ENCODE results near the gene ATXN1.

- TF ChIP-seq, protein P1, sequence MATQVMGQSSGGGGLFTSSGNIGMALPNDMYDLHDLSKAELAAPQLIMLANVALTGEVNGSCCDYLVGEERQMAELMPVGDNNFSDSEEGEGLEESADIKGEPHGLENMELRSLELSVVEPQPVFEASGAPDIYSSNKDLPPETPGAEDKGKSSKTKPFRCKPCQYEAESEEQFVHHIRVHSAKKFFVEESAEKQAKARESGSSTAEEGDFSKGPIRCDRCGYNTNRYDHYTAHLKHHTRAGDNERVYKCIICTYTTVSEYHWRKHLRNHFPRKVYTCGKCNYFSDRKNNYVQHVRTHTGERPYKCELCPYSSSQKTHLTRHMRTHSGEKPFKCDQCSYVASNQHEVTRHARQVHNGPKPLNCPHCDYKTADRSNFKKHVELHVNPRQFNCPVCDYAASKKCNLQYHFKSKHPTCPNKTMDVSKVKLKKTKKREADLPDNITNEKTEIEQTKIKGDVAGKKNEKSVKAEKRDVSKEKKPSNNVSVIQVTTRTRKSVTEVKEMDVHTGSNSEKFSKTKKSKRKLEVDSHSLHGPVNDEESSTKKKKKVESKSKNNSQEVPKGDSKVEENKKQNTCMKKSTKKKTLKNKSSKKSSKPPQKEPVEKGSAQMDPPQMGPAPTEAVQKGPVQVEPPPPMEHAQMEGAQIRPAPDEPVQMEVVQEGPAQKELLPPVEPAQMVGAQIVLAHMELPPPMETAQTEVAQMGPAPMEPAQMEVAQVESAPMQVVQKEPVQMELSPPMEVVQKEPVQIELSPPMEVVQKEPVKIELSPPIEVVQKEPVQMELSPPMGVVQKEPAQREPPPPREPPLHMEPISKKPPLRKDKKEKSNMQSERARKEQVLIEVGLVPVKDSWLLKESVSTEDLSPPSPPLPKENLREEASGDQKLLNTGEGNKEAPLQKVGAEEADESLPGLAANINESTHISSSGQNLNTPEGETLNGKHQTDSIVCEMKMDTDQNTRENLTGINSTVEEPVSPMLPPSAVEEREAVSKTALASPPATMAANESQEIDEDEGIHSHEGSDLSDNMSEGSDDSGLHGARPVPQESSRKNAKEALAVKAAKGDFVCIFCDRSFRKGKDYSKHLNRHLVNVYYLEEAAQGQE (IDR thresholded peaks at IDR 0.05): no peak
- TF ChIP-seq, protein P2, sequence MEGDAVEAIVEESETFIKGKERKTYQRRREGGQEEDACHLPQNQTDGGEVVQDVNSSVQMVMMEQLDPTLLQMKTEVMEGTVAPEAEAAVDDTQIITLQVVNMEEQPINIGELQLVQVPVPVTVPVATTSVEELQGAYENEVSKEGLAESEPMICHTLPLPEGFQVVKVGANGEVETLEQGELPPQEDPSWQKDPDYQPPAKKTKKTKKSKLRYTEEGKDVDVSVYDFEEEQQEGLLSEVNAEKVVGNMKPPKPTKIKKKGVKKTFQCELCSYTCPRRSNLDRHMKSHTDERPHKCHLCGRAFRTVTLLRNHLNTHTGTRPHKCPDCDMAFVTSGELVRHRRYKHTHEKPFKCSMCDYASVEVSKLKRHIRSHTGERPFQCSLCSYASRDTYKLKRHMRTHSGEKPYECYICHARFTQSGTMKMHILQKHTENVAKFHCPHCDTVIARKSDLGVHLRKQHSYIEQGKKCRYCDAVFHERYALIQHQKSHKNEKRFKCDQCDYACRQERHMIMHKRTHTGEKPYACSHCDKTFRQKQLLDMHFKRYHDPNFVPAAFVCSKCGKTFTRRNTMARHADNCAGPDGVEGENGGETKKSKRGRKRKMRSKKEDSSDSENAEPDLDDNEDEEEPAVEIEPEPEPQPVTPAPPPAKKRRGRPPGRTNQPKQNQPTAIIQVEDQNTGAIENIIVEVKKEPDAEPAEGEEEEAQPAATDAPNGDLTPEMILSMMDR (IDR thresholded peaks at IDR 0.05): no peak
- TF ChIP-seq POLR2A (IDR thresholded peaks at IDR 0.05; ENCODE audit: low read length): no peak
These were observed 190.3 kb downstream of the ATXN1 start for GRCh38 chr6:16570946-16571345.
